GM12878 (cell line): Measurements from ENCODE around the gene ICA1. TPM values are rescaled to one million over a fixed set of nuclear protein-coding genes. Genes with fewer than 3 reads are reported as not detected.

Source experiments
- ATAC-seq: fragments of 200-7000 bp; cut with Tn5 transposase; 3 replicates; pipeline ENCODE4 v1.9.1; 2020; ENCODE audit warnings: mild to moderate bottlenecking, moderate library complexity
- BruUV-seq: library from RNA; stranded (reverse); fragments of 400-500 nt; replicated peaks from 2 replicates; lab custom pipeline; 2021; lab: Mats Ljungman, UMichigan
- CTCF ChIA-PET: fragments of 300-600 bp; sonication (Branson Sonifier 250); formaldehyde crosslinking; extraction: SDS; loops from one replicate; lab custom pipeline; 2021; ENCODE audit warnings: inconsistent platforms; lab: Yijun Ruan, JAX
- POLR2A ChIA-PET: fragments of 350-600 bp; formaldehyde crosslinking; extraction: SDS; loops from one replicate; lab custom pipeline; 2021; ENCODE audit warnings: inconsistent platforms; lab: Charles Lee
- RAD21 ChIA-PET: fragments of 300-600 bp; sonication (Branson Sonifier 250); formaldehyde crosslinking; loops from one replicate; lab custom pipeline; 2023; ENCODE audit warnings: antibody characterized with exemption; ENCODE audit not compliant: unreplicated experiment; lab: Charles Lee
- SMC1A ChIA-PET: fragments of 300-600 bp; sonication (Branson Sonifier 250); formaldehyde crosslinking; loops from one replicate; lab custom pipeline; 2023; ENCODE audit not compliant: unreplicated experiment, uncharacterized antibody; lab: Charles Lee
- DNase-seq: peaks from one replicate; pipeline ENCODE4 v3.0.0-alpha.2; 2011; ENCODE audit warnings: low read depth, low spot score
- FAIRE-seq: peaks from 3 replicates; lab custom pipeline; 2011; peaks lifted over from hg19 to GRCh38; lab: Jason Lieb, UNC
- H2AFZ ChIP-seq: 2 replicates; pipeline ENCODE4 v1.6.0; 2011; ENCODE audit warnings: low read depth, low read length, control low read depth; ENCODE audit not compliant: control insufficient read depth
- H3K27ac ChIP-seq: 2 replicates; pipeline ENCODE4 v1.5.1; 2011; ENCODE audit warnings: control low read depth; ENCODE audit not compliant: control insufficient read depth, insufficient read depth
- H3K27me3 ChIP-seq, 2 experiments: replicated peaks in 1 of 2; 2 replicates each; pipeline versions ENCODE4 v1.6.0 to v1.6.1; 2011; ENCODE audit warnings: low read length in 1 of 2; ENCODE audit not compliant: control insufficient read depth in 2 of 2, insufficient read depth in 2 of 2
- H3K36me3 ChIP-seq, 2 experiments: 2 replicates each; pipeline ENCODE4 v1.5.1; 2011; ENCODE audit warnings: low read length in 1 of 2; ENCODE audit not compliant: control insufficient read depth in 2 of 2, insufficient read depth in 2 of 2
- H3K4me1 ChIP-seq: 2 replicates; pipeline ENCODE4 v1.6.1; 2011; ENCODE audit warnings: mild to moderate bottlenecking, low read length, moderate library complexity, mixed read lengths; ENCODE audit not compliant: control insufficient read depth, insufficient read depth
- H3K4me2 ChIP-seq: 2 replicates; pipeline ENCODE4 v1.6.0; 2011; ENCODE audit warnings: control low read depth; ENCODE audit not compliant: control insufficient read depth, insufficient read depth
- H3K4me3 ChIP-seq: fragments of 200-600 bp; sonication (generic); 2 replicates; pipeline ENCODE4 v1.5.1; 2016
- H3K79me2 ChIP-seq: 2 replicates; pipeline ENCODE4 v1.6.0; 2011; ENCODE audit warnings: low read length; ENCODE audit not compliant: control insufficient read depth, insufficient read depth
- H3K9ac ChIP-seq: 2 replicates; pipeline ENCODE4 v1.8.0; 2011; ENCODE audit warnings: low read length, control low read depth, mixed read lengths; ENCODE audit not compliant: control insufficient read depth, insufficient read depth
- H3K9me3 ChIP-seq: replicated peaks from 3 replicates; pipeline ENCODE4 v1.5.1; 2011; ENCODE audit warnings: mild to moderate bottlenecking, low read length; ENCODE audit not compliant: control insufficient read depth, insufficient read depth
- H4K20me1 ChIP-seq: 2 replicates; pipeline ENCODE4 v1.6.0; 2011; ENCODE audit not compliant: control insufficient read depth, insufficient read depth
- CBX5 ChIP-seq: sonication (generic); IDR thresholded peaks from 2 replicates; pipeline ENCODE4 v1.6.1; 2016; ENCODE audit warnings: low read depth, moderate library complexity, mild to moderate bottlenecking, inconsistent platforms
- E2F4 ChIP-seq: IDR thresholded peaks from 2 replicates; pipeline ENCODE4 v1.6.1; 2012; ENCODE audit warnings: low read depth, low read length, improper control_type of control experiment
- NBN ChIP-seq: fragments of 450-650 bp; IDR thresholded peaks from 2 replicates; pipeline ENCODE4 v1.6.1; 2016
- NFXL1 ChIP-seq: fragments of 450-650 bp; IDR thresholded peaks from 2 replicates; pipeline ENCODE4 v1.6.1; 2017; ENCODE audit warnings: antibody characterized with exemption, mild to moderate bottlenecking, borderline replicate concordance
- NRF1 ChIP-seq: conservative IDR thresholded peaks from 2 replicates; pipeline ENCODE4 v1.6.1; 2011; ENCODE audit warnings: mild to moderate bottlenecking, low read depth, low read length, improper control_type of control experiment
- SPI1 ChIP-seq: IDR thresholded peaks from 2 replicates; pipeline ENCODE4 v1.6.1; 2011; ENCODE audit warnings: low read depth, mild to moderate bottlenecking, low read length, moderate library complexity, borderline replicate concordance; ENCODE audit not compliant: insufficient read depth
- YBX1 ChIP-seq: fragments of 450-650 bp; IDR thresholded peaks from 2 replicates; pipeline ENCODE4 v1.6.1; 2016; ENCODE audit warnings: antibody characterized with exemption
- ZBTB33 ChIP-seq: fragments of 450-650 bp; IDR thresholded peaks from 2 replicates; pipeline ENCODE4 v1.6.1; 2017; ENCODE audit warnings: mild to moderate bottlenecking
- WGBS: methylation state at CpG from one replicate; pipeline ENCODE4 v1.1.6; 2016; ENCODE audit warnings: low lambda C conversion rate; ENCODE audit not compliant: insufficient replicate concordance, insufficient coverage; ENCODE audit errors: missing lambda C conversion rate; 5-methylcytosine and 5-hydroxymethylcytosine counted together
- in situ Hi-C: fragments of 300-500 bp; cut with MboI; formaldehyde crosslinking; loops from 9 replicates; pipeline ENCODE4 v1.14.3; 2018; ENCODE audit warnings: mixed read lengths
- intact Hi-C: fragments of 100-400 bp; cut with micrococcal nuclease; formaldehyde crosslinking; loops from one replicate; pipeline ENCODE4 v1.14.2; 2022; ENCODE audit not compliant: unreplicated experiment
- polyA plus RNA-seq, 11 experiments: library from polyadenylated mRNA; depleted of rRNA in 4 of 11; unstranded in 6 of 11; stranded (reverse) in 5 of 11; fragments of >200 nt; fragmentation: Nextera tagmentation in 4 of 11; fragmentation: Illumina TruSeq in 1 of 11; extraction: Ambion mirVana in 4 of 11; extraction: Trizol in 1 of 11; gene quantifications; 1 replicate in 1 of 11; 2 replicates in 10 of 11; pipeline versions ENCODE4 v1.2.1 to v1.2.3, GENCODE V29; 2011 to 2016; ENCODE audit warnings: inconsistent platforms in 2 of 11, missing spikeins in 2 of 11, low read depth in 1 of 11
- total RNA-seq, 4 experiments: library from RNA; depleted of rRNA in 3 of 4; stranded (reverse); fragments of >200 nt in 3 of 4; fragmentation: Illumina TruSeq in 1 of 4; extraction: Trizol in 1 of 4; gene quantifications; 2 replicates each; pipeline versions ENCODE4 v1.2.1 to v1.2.3, GENCODE V29; 2013 to 2021
- TF ChIP-seq, protein P1 (sequence below): fragments of 450-650 bp; IDR thresholded peaks from 2 replicates; pipeline ENCODE4 v1.6.1; 2016; ENCODE audit warnings: mild to moderate bottlenecking, moderate library complexity, borderline replicate concordance

Gene ICA1
- total and polyA plus RNA-seq, 10 of the 15 experiments (the other 5 are each of a cell fraction or from before 2014, with no cell fraction given) = 1.3 to 35.1 (median 3.3) TPM

GRCh38 chr7:8284606-8285005 is 22.6 kb upstream of the ICA1 start (continued):
- TF ChIP-seq E2F4 (no peak), YBX1 (no peak), NFXL1 (no peak), CBX5 (no peak)

DNA sequence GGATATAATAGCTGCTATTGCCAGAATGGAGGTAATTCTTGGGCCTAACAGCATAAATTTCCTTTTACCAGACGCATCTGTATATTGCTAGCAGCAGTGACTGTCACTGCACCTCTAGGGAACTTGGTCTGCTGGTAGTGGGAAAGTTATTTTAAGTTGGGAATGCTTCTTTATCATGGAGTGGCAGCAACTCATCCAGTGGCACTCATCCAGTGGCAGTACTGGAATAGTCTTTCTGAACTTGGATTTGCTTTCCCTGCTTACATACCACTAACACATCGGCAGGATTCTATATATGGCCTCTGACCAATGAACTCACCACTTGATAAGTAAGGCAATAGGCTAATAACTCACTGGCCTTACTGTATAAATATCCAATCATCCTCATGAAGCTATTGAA is 22.0 kb upstream of the ICA1 start:
- 44% methylated on average over 2 of the region's 2 CpGs for WGBS
- Histone ChIP-seq H3K9ac (no peak overlapping the region), H3K9me3 (no peaks in the 10 kb centered on the region), H3K4me1 (no peaks in the 10 kb centered on the region), H4K20me1 (no peaks in the 10 kb centered on the region), H3K4me2 (no peak overlapping the region), H3K79me2 (no peaks in the 10 kb centered on the region), H2AFZ (no peak overlapping the region), H3K27ac (no peak overlapping the region), H3K36me3 (no peaks in the 10 kb centered on the region), H3K4me3 (no peak overlapping the region), H3K27me3 (no peaks in the 10 kb centered on the region; a peak in 2 of 4 replicates)
- intact Hi-C loops (no loop called here), in situ Hi-C loops (no loop called here)
- SMC1A ChIA-PET = interaction anchor here (0.9 to 1.1 kb wide), 2 partner anchors 12 to 232 kb away, joined by 3 to 7 read pairs; no protein-coding TSS in a partner anchor
- CTCF ChIA-PET = interaction anchor here (1.0 kb wide), 1 partner anchor 12 kb away, joined by 3 read pairs; no protein-coding TSS in a partner anchor
- BruUV-seq = no TSS peak
- ATAC-seq (no peak), DNase-seq (no peak), FAIRE-seq (no peak)
- RAD21 ChIA-PET = no interaction called here
- POLR2A ChIA-PET = no interaction called here
- TF ChIP-seq SPI1 = no peak
- TF ChIP-seq NRF1 = no peak
- no peak for TF ChIP-seq ZBTB33
- no peak for TF ChIP-seq NBN
- TF ChIP-seq, protein P1, sequence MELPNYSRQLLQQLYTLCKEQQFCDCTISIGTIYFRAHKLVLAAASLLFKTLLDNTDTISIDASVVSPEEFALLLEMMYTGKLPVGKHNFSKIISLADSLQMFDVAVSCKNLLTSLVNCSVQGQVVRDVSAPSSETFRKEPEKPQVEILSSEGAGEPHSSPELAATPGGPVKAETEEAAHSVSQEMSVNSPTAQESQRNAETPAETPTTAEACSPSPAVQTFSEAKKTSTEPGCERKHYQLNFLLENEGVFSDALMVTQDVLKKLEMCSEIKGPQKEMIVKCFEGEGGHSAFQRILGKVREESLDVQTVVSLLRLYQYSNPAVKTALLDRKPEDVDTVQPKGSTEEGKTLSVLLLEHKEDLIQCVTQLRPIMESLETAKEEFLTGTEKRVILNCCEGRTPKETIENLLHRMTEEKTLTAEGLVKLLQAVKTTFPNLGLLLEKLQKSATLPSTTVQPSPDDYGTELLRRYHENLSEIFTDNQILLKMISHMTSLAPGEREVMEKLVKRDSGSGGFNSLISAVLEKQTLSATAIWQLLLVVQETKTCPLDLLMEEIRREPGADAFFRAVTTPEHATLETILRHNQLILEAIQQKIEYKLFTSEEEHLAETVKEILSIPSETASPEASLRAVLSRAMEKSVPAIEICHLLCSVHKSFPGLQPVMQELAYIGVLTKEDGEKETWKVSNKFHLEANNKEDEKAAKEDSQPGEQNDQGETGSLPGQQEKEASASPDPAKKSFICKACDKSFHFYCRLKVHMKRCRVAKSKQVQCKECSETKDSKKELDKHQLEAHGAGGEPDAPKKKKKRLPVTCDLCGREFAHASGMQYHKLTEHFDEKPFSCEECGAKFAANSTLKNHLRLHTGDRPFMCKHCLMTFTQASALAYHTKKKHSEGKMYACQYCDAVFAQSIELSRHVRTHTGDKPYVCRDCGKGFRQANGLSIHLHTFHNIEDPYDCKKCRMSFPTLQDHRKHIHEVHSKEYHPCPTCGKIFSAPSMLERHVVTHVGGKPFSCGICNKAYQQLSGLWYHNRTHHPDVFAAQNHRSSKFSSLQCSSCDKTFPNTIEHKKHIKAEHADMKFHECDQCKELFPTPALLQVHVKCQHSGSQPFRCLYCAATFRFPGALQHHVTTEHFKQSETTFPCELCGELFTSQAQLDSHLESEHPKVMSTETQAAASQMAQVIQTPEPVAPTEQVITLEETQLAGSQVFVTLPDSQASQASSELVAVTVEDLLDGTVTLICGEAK = no peak
